IPS-11a (cell line): ENCODE results near the gene UBAC2.
"Not testable (repeated sequence)": the region's sequence is repeated elsewhere in the genome, so short reads cannot be mapped to it uniquely, and the experiment has no call there.

Experiments used
- H3K4me3 ChIP-seq: one replicate; pipeline ENCODE4 v1.5.1; 2013; ENCODE audit warnings: low read depth, low read length, control low read depth

The UBAC2 gene

DNA sequence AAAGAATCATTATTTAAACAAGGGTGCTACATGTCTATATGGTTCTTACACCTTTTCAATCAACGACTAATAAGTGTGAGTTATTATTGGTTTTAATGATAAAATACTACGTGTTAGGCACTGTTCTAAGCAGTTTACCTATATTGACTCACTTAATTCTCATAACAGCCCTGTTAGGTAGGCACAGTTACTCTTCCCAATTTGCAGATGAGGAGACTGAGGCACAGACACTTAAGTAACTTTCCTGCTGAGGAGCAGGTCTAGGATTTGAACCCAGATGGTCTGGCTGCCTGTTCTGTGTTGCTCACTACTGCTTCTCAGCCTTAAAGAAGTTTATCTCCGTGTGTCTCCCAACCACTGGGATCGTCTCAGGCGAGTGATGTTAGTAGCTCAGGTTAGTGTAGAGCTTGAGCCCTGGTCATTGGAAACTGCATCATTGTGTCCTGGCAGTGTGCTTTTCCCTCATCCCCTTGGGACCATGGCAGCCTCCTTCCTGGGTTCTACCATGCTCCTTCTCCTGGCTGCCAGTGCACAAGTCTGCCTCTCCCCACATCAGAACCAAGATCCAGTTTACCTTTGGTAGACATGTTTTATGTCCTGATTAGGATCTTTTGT lies 10.9 kb downstream of the UBAC2 start:
- no peak overlapping the region for H3K4me3 ChIP-seq

DNA sequence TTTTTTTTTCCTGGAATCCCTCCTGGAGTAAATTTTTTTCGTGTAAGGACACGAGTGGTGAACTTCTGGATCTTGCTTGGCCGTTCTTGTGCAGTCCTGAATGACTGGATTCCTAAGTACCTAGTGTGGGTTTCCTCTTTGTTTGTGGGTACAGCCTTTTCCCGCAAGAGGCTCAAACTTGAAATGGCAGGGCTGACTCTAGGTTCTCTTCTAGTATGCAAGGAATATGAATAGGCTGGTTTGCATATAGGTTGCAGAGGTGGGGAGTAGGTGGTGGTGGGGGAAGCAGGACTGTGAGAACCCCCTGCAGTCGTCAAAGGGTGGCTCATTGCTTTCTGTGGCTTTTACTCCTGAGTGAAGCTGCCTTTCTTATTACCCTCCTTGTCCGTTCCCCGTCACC lies 13.6 kb downstream of the UBAC2 start:
- H3K4me3 ChIP-seq: no peak overlapping the region

- H3K4me3 ChIP-seq: no peak overlapping the region
These were observed 14.1 kb downstream of the UBAC2 start for GRCh38 chr13:99214731-99215130.

DNA sequence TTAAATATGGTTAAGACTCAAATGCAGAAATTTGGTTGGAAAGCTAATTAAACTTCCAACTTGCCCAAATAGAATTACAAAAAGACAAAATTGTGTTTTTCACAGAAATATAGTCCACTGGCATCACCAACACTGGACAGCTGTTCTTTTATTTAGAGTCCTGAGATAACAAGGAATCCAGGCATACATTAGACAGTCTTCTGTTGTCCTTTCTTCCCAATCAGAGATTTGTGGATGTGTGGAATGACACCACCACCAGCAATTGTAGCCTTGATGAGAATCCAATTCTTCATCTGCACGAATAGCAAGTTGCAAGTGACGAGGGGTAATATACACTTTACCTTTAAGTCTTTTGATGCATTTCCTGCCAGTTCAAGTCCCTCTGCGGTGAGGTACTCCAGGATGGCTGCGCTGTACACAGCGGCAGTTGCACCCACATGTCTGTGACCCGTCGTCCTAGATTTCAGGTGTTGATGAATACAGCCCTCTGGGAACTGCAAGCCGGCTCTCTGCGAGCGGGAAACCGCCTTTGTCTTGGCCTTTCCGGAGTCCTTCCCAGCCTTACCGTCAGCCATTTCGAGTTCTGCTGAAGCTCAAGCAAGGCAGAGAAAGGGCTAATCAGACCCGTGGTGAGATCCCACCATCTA lies 14.7 kb downstream of the UBAC2 start:
- no peak overlapping the region for H3K4me3 ChIP-seq

DNA sequence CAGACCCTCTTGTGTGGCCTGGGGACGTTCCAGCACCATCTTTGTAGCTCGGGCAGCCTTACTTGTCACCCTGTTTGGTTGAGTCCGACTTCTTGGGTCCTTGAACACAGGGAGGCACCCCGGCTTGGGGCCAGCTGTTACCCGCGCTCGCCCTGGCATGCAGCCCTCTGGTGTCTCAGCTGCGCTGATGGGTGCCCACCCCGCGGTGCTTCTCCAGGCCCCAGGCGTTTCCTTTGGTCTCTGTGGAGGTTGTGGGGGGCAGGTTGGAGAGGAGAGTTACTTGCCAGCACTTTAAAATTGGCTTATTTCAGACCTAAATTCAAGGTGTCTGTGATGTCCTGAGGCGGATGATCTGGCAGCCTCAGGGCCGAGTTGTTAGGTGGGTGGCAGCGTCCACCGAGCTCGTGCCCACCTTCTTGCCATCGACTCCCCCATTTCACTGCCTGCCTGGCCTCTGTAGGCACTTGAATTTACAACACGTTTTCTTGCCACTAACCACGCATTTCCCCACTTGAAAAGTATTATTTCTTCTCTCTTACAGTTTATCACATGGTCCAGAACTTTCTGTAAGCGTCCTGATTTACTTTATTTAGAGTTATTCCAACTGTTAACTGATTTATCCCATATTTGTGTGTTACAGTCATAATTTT lies 16.9 kb downstream of the UBAC2 start:
- no peak overlapping the region for H3K4me3 ChIP-seq

DNA sequence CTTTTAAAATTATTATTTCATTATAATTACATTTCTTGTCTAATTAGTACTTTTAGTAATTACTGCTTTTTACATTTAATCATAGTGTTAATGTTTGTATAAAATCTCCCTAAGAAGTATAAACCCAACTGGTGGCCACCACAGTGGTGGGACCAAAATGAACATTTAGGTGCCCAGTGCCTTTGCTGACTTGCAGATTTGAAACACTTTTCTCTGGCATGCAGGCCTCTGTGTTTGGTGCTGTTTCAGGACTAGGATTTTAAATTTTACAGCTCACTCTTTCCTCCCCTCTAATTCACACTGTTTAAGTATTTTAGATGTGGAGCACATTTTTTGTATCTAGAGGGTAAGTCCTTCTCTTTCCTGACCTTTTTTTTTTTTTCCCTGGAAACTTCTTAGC lies 17.5 kb downstream of the UBAC2 start:
- H3K4me3 ChIP-seq: no peak overlapping the region

GRCh38 chr13:99218545-99218944 lies 17.9 kb downstream of the UBAC2 start:
- H3K4me3 ChIP-seq: no peak overlapping the region

GRCh38 chr13:99218969-99219368 lies 18.3 kb downstream of the UBAC2 start:
- H3K4me3 ChIP-seq: no peak overlapping the region

GRCh38 chr13:99220199-99220935 lies 19.7 kb downstream of the UBAC2 start:
- H3K4me3 ChIP-seq: no peak overlapping the region

- no peak overlapping the region for H3K4me3 ChIP-seq
These were observed 21.0 kb downstream of the UBAC2 start for GRCh38 chr13:99221567-99222239.

DNA sequence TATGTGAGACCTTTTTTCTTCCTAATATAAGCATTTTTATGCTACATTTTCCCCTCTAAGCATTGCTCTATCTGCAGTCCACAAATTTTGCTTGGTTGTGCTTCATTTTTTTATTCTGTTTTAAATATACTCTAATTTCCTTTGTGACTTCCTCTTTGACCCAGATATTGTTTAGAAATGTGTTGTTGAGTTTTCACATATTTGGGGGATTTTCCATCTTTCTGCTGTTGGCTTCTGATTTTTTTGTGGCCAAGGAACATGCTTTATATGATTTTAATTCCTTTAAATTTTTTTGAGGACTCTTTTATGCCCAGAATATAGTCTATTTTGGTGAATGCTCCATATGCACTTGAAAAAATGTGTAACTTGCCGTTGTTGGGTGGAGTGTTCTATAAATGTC lies 22.9 kb downstream of the UBAC2 start:
- H3K4me3 ChIP-seq: no peak overlapping the region

GRCh38 chr13:99224021-99224420 lies 23.4 kb downstream of the UBAC2 start:
- H3K4me3 ChIP-seq: no peak overlapping the region

GRCh38 chr13:99225078-99225477 lies 24.4 kb downstream of the UBAC2 start:
- no peak overlapping the region for H3K4me3 ChIP-seq

DNA sequence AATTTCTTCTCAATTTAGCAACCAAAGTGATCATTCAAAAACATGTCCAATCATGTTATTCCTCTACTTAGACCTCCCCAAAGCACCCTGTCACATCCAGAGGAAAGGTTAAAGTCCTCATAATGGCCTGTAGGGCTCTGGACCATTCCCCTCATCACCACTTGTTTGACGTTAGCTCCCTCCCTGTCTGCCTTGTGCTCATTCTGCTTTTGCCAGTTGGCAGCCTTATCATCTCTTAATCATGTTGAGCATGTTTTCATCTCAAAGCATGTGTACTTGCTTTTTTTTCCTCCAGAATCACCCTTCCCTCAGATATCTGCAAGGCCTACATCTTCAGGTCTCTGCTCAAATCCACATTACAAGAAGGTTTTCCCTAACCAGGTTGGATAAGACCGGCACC lies 25.9 kb downstream of the UBAC2 start:
- H3K4me3 ChIP-seq: no peak overlapping the region

GRCh38 chr13:99227331-99227900 lies 26.8 kb downstream of the UBAC2 start:
- no peak overlapping the region for H3K4me3 ChIP-seq

DNA sequence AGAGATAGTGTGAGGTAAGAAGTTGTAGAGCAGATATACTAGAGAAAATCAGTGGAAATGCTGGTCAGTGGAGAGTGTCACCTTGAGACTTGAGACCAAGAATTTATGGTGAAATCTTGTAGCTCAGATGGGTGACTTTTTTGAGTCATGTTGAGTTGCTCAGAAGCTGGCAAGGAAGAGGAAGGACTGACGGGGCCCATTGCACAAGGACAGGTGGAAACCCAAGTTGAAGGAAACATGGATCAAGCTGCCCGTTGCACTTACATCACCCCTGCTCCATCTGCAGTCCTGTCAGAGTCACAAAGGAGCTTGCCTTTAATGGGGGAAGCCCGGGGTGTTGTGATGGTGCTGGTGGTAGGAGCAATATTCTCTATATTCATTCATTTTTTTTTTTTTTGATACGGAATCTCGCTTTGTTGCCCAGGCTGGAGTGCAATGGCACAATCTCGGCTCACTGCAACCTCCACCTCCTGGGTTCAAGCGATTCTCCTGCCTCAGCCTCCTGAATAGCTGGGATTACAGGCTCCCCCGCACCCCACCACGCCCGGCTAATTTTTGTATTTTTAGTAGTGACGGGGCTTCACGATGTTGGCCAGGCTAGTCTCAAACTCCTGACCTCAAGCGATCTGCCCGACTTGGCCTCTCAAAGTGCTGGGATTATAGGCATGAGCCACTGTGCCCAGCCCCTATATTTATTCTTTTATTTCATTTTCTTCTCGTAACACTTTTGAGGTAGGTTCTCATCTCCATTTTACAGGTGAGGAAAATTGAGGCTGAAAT lies 27.4 kb downstream of the UBAC2 start:
- no peak overlapping the region for H3K4me3 ChIP-seq

DNA sequence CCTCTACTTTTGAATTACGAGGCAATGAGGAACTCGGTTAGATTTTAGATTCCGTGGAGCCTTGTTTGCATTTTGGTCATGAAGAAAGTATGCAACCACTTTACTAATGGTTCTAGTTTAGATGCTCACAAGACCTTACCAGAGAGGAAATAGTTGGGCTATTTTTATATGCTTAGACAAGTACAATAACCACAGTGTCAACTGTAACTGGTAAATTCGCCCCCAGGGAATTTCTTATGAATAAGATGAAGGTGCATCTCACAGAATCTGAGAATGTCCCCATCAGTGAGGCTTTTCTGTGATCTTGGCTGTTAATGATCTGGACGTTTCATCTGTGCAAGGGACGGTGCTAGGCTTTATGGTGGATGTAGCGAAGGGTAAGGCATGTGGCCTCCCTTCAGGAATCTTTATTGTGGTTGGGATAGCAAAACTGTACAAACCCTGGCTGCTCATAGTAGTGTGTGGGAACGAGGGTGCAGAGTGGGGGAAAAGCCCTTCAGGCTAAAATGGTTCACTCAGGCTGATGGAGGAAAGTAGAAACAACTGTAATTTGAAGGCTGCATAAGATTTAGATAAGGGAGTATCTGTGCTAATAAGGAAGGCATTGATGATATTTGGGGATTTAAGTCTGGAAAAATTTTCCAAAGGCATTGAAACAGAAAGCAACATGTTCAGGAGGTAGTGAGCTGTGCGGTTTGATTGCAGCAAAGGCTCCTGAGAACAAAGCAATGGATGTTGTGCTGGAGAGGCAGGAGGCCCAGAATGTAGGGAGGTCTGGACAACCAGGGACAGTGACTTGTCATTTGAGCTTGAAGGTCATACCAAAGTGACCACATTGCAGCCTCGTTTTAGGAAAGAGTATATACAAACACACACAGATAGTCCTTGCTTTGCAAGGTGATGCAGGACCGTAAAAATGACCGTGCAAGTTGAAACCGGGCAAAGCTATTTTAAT lies 28.4 kb downstream of the UBAC2 start:
- no peak overlapping the region for H3K4me3 ChIP-seq

GRCh38 chr13:99230588-99230987 lies 29.9 kb downstream of the UBAC2 start:
- not testable (repeated sequence) for H3K4me3 ChIP-seq

DNA sequence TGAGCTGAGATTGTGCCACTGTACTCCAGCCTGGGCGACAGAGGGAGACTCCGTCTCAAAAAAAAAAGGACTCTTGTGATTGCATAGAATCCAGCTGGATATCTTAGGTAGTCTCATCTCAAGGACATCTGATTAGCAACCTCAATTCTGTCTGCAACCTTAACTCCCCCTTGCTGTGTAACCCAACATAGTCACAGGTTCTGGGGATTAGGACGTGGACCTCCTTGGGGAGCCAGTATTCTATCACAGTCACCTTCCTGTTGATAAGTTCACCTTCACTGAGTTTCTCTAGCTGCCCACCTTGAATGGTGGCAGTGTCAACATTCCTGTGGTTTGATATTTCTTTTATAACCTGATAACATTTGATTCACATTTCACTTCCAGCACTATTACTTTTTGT lies 30.3 kb downstream of the UBAC2 start:
- H3K4me3 ChIP-seq: no peak overlapping the region
